B cell (primary cell): Measurements from ENCODE around the gene ARL16. TPM values are rescaled to one million over a fixed set of nuclear protein-coding genes. Genes with fewer than 3 reads are reported as not detected.

Source experiments
- ATAC-seq: fragments of 200-7000 bp; cut with Tn5 transposase; one replicate; pipeline ENCODE4 v1.10.0; 2021; ENCODE audit warnings: low read depth, mild to moderate bottlenecking, moderate number of reproducible peaks, moderate library complexity
- CTCF ChIA-PET: fragments of 350-600 bp; sonication (Branson Sonifier 250); formaldehyde crosslinking; loops from one replicate; lab custom pipeline; 2021; ENCODE audit warnings: antibody characterized with exemption, inconsistent platforms; lab: Charles Lee
- POLR2A ChIA-PET: fragments of 350-600 bp; sonication (Branson Sonifier 250); formaldehyde crosslinking; loops from one replicate; lab custom pipeline; 2021; ENCODE audit warnings: antibody characterized with exemption; lab: Charles Lee
- DNase-seq: peaks from one replicate; pipeline ENCODE4 v3.0.0; 2013
- H2AFZ ChIP-seq: 2 replicates; pipeline ENCODE4 v1.6.1; 2012; ENCODE audit warnings: mild to moderate bottlenecking, low read depth, low read length; ENCODE audit not compliant: insufficient read depth, poor library complexity, severe bottlenecking
- H3K27ac ChIP-seq, 2 donors: 1 replicate in 1 of 2; 2 replicates in 1 of 2; pipeline ENCODE4 v1.5.1; 2012 to 2013; ENCODE audit warnings: low read length in 2 of 2, mild to moderate bottlenecking in 2 of 2, moderate library complexity in 1 of 2
- H3K27me3 ChIP-seq, 4 experiments: fragments of 200-600 bp in 1 of 4; sonication (generic) in 1 of 4; replicated peaks in 1 of 4; 1 replicate in 2 of 4; 2 replicates in 2 of 4; pipeline versions ENCODE4 v1.6.1 to v1.7.0; 2013 to 2016; ENCODE audit warnings: low read length in 3 of 4, mild to moderate bottlenecking in 2 of 4, mixed read lengths in 1 of 4, moderate library complexity in 1 of 4; ENCODE audit not compliant: insufficient read depth in 4 of 4, control insufficient read depth in 3 of 4; ENCODE audit errors: control extremely low read depth in 1 of 4
- H3K36me3 ChIP-seq, 2 experiments: replicated peaks in 1 of 2; 1 replicate in 1 of 2; 2 replicates in 1 of 2; pipeline versions ENCODE4 v1.6.1 to v1.7.1; 2013; ENCODE audit warnings: low read length in 1 of 2; ENCODE audit not compliant: insufficient read depth in 2 of 2, control insufficient read depth in 1 of 2; ENCODE audit errors: control extremely low read depth in 1 of 2, extremely low read depth in 1 of 2
- H3K4me1 ChIP-seq, 2 donors: fragments of 200-600 bp in 1 of 2; sonication (generic) in 1 of 2; 1 replicate in 1 of 2; 2 replicates in 1 of 2; pipeline versions ENCODE4 v1.5.1 to v1.6.1; 2013 to 2017; ENCODE audit warnings: low read length in 2 of 2; ENCODE audit not compliant: control insufficient read depth in 2 of 2, insufficient read depth in 2 of 2
- H3K4me2 ChIP-seq: replicated peaks from 2 replicates; pipeline ENCODE3; 2012; ENCODE audit warnings: mild to moderate bottlenecking, low read depth, low read length; ENCODE audit not compliant: poor library complexity, severe bottlenecking
- H3K4me3 ChIP-seq, 5 experiments: fragments of 200-600 bp in 1 of 5; sonication (generic) in 1 of 5; 1 replicate in 3 of 5; 2 replicates in 2 of 5; pipeline versions ENCODE4 v1.5.1 to v1.7.0; 2011 to 2016; ENCODE audit warnings: low read length in 4 of 5, mild to moderate bottlenecking in 4 of 5, low read depth in 2 of 5, control low read depth in 1 of 5, moderate library complexity in 1 of 5; ENCODE audit not compliant: insufficient read depth in 1 of 5; ENCODE audit errors: control extremely low read depth in 1 of 5, extremely low read depth in 1 of 5
- H3K79me2 ChIP-seq: fragments of 200-600 bp; sonication (generic); one replicate; pipeline ENCODE4 v1.6.0; 2016; ENCODE audit warnings: low read length; ENCODE audit not compliant: control insufficient read depth, insufficient read depth
- H3K9ac ChIP-seq: fragments of 200-600 bp; sonication (generic); 2 replicates; pipeline ENCODE4 v1.6.1; 2017; ENCODE audit warnings: mild to moderate bottlenecking, low read length, moderate library complexity
- H3K9me3 ChIP-seq, 3 donors: one replicate each; pipeline versions ENCODE4 v1.6.1 to v1.7.1; 2013; ENCODE audit warnings: low read length in 2 of 3; ENCODE audit not compliant: control insufficient read depth in 2 of 3, insufficient read depth in 1 of 3; ENCODE audit errors: control extremely low read depth in 1 of 3
- H4K20me1 ChIP-seq: 2 replicates; pipeline ENCODE4 v1.6.0; 2012; ENCODE audit warnings: mild to moderate bottlenecking, low read length; ENCODE audit not compliant: insufficient read depth, control insufficient read depth, poor library complexity, severe bottlenecking
- H3K27ac Mint-ChIP-seq: one replicate; pipeline ENCODE4 v1.8.0; 2021; ENCODE audit warnings: mixed read lengths
- H3K27me3 Mint-ChIP-seq: one replicate; pipeline ENCODE4 v1.8.0; 2021; ENCODE audit warnings: mixed read lengths
- H3K4me1 Mint-ChIP-seq: one replicate; pipeline ENCODE4 v1.8.0; 2021; ENCODE audit warnings: mixed read lengths
- H3K4me3 Mint-ChIP-seq: one replicate; pipeline ENCODE4 v1.8.0; 2021; ENCODE audit warnings: mixed read lengths
- H3K9me3 Mint-ChIP-seq: one replicate; pipeline ENCODE4 v1.8.0; 2022; ENCODE audit warnings: mixed read lengths; ENCODE audit not compliant: insufficient read depth
- CTCF ChIP-seq: fragments of 200-600 bp; IDR thresholded peaks from one replicate; pipeline ENCODE4 v1.8.0; 2022; ENCODE audit warnings: antibody characterized with exemption, mild to moderate bottlenecking
- EZH2 ChIP-seq: IDR thresholded peaks from 2 replicates; pipeline ENCODE4 v1.6.1; 2012; ENCODE audit warnings: borderline replicate concordance, low read depth, mild to moderate bottlenecking, moderate library complexity, low read length; ENCODE audit not compliant: insufficient read depth, poor library complexity, severe bottlenecking
- WGBS: methylation state at CpG from one replicate; pipeline ENCODE4 v1.1.5; 2013; ENCODE audit warnings: missing lambda C conversion rate; ENCODE audit not compliant: insufficient coverage; 5-methylcytosine and 5-hydroxymethylcytosine counted together
- intact Hi-C: fragments of 100-400 bp; cut with micrococcal nuclease; formaldehyde crosslinking; loops from one replicate; pipeline ENCODE4 v1.10.0; 2022
- polyA plus RNA-seq: library from polyadenylated mRNA; depleted of rRNA; stranded (reverse); fragments of >200 nt; gene quantifications from 2 replicates; pipeline ENCODE4 v1.2.3, GENCODE V29; 2012
- total RNA-seq, 2 donors: library from RNA; stranded (reverse); fragments of 120-200 nt in 1 of 2; gene quantifications; 1 replicate in 1 of 2; 2 replicates in 1 of 2; pipeline versions ENCODE4 v1.2.3 to v1.2.4, GENCODE V29; 2013 to 2022

ARL16 gene
- total and polyA plus RNA-seq, 2 donors (not counting 1 experiment from before 2014, with no cell fraction given): 32.5 to 101 TPM

- Histone ChIP-seq H3K27ac (no peak overlapping the region), H3K27me3 (no peaks in the 10 kb centered on the region), H3K79me2 (peaks cover 42% of the 10 kb centered on the region), H3K9ac (no peak overlapping the region), H3K36me3 (peaks cover 0 to 2% of the 10 kb centered on the region in 2 experiments), H3K4me3 (no peak overlapping the region), H4K20me1 (peaks cover 11% of the 10 kb centered on the region), H3K9me3 (no peaks in the 10 kb centered on the region), H2AFZ (no peak overlapping the region), H3K4me1 (peaks cover 16 to 19% of the 10 kb centered on the region in 2 donors), H3K4me2 (no peak overlapping the region)
- POLR2A ChIA-PET: no interaction called here
- WGBS: 95% methylated on average over 11 of the region's 11 CpGs
- CTCF ChIA-PET: no interaction called here
- no peak for ATAC-seq
- H3K9me3 Mint-ChIP-seq: no peaks in the 10 kb centered on the region
- DNase-seq: no peak
- H3K4me3 Mint-ChIP-seq: no peak overlapping the region
- no peak overlapping the region for H3K27ac Mint-ChIP-seq
- no peaks in the 10 kb centered on the region for H3K27me3 Mint-ChIP-seq
- TF ChIP-seq CTCF (no peak), EZH2 (no peak)
- peaks cover 24% of the 10 kb centered on the region for H3K4me1 Mint-ChIP-seq
- intact Hi-C loops: no loop called here
These were observed 3.4 kb downstream of the ARL16 start for GRCh38 chr17:81680150-81680549.

DNA sequence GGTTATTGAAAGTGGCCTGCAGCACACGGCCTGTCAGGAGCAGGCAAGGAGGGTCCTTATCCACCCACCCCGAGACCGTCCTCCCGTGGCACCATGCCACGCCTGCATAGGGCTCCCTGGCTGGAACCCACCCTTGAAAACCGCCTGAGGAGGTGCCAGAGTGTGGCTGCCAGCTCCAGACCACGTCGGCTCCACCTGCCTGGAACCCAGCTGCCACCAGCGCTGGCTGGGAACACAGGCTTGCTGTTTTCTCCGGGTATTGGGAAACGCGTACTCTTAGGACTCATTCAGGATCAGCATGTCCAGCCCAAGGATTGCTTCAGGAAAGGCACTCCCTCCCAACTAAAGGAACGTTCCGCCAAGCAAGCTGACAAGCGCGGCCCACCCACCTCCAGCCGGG is 6.7 kb downstream of the ARL16 start:
- H3K9ac ChIP-seq: no peak overlapping the region
- 93% methylated on average over 17 of the region's 17 CpGs for WGBS
- no peak for DNase-seq

More for the DNA sequence above, 6.7 kb downstream of the ARL16 start:
- H3K4me3 Mint-ChIP-seq: no peak overlapping the region
- no peak for TF ChIP-seq EZH2
- TF ChIP-seq CTCF: no peak
- no peaks in the 10 kb centered on the region for H3K27me3 ChIP-seq
- H3K27ac ChIP-seq: no peak overlapping the region
- peaks cover 0 to 27% of the 10 kb centered on the region in 2 experiments for H3K36me3 ChIP-seq
- intact Hi-C loops: no loop called here
- H3K4me3 ChIP-seq: no peak overlapping the region
- ChIA-PET POLR2A (interaction anchor here (0.6 kb wide), 1 partner anchor 437 kb away, joined by 3 read pairs; no protein-coding TSS in a partner anchor), CTCF (no interaction called here)
- H3K4me2 ChIP-seq: no peak overlapping the region
- no peaks in the 10 kb centered on the region for H3K27me3 Mint-ChIP-seq
- H2AFZ ChIP-seq: no peak overlapping the region
- no peaks in the 10 kb centered on the region for H3K9me3 Mint-ChIP-seq
- H4K20me1 ChIP-seq: peaks cover 1% of the 10 kb centered on the region
- H3K4me1 Mint-ChIP-seq: peaks cover 5% of the 10 kb centered on the region
- H3K27ac Mint-ChIP-seq: no peak overlapping the region
- no peaks in the 10 kb centered on the region for H3K9me3 ChIP-seq
- H3K79me2 ChIP-seq: peaks cover 11% of the 10 kb centered on the region
- ATAC-seq: no peak
- H3K4me1 ChIP-seq: no peaks in the 10 kb centered on the region
